Fibroblast of the aortic adventitia (primary cell): ENCODE data around the gene NPTXR. TPM values are rescaled to one million over a fixed set of nuclear protein-coding genes. Genes with fewer than 3 reads are reported as not detected.
"Not testable (repeated sequence)": the region's sequence is repeated elsewhere in the genome, so short reads cannot be mapped to it uniquely, and the experiment has no call there.

Experiments
- DNase-seq: peaks from one replicate; pipeline ENCODE4 v3.0.0-alpha.2; 2010; ENCODE audit warnings: low read depth
- H3K4me3 ChIP-seq: 2 replicates; pipeline ENCODE4 v1.5.1; 2011; ENCODE audit warnings: low read depth, mild to moderate bottlenecking, control low read depth, low read length, moderate library complexity
- CTCF ChIP-seq: IDR thresholded peaks from 2 replicates; pipeline ENCODE4 v1.5.1; 2011; ENCODE audit warnings: mild to moderate bottlenecking, low read length, control low read depth, inconsistent platforms; ENCODE audit not compliant: insufficient read depth
- total RNA-seq: library from RNA; depleted of rRNA; stranded (reverse); fragments of >200 nt; gene quantifications from 2 replicates; pipeline ENCODE4 v1.2.3, GENCODE V29; 2012; ENCODE audit warnings: low replicate concordance

The NPTXR gene
- total RNA-seq, 1 donor = 1.3 TPM

DNA sequence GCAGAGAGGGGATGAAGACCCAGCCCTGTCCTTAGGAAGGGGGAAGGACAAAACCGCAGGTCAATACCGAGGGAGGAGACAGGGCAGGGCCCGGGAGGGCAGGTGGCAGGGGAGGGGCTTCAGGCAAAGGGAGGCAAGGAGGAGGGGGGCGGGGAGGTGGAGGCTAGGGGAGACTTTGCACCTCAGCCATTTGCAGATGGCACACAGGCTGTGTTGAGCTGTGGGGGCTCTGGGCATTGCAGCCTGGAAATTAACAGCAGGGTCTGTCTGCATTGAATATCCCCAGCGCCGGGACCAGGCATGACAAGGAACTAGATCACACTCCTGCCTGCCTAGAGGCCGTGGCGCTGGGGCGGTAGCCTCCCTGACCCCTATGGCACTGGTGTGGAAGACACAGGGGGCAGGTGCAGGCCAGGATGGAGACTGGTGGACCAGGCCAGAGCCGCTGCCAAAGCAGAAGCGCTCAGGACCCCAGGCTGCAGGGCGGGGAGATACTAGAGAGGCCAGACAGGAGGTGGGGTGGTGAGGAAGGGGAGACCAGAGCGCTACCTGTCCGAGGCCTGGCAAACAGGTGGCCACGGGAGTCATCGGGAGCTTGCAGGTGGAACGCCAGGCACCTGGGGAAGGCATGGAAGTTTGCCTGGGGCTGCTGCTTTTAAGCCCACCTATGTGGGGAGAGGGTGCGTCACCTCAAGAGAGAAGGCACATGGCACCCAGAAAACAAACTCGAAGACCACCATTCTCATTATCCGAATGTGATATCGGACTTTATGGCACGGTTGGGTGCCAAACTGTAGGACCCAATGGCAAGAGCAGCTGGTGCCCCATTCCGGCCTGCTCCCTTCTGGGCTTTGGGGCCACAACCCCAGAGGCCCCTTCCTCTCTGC, 16.7 kb upstream of the NPTXR start:
- no peak for DNase-seq
- no peak overlapping the region for H3K4me3 ChIP-seq
- TF ChIP-seq CTCF = no peak

DNA sequence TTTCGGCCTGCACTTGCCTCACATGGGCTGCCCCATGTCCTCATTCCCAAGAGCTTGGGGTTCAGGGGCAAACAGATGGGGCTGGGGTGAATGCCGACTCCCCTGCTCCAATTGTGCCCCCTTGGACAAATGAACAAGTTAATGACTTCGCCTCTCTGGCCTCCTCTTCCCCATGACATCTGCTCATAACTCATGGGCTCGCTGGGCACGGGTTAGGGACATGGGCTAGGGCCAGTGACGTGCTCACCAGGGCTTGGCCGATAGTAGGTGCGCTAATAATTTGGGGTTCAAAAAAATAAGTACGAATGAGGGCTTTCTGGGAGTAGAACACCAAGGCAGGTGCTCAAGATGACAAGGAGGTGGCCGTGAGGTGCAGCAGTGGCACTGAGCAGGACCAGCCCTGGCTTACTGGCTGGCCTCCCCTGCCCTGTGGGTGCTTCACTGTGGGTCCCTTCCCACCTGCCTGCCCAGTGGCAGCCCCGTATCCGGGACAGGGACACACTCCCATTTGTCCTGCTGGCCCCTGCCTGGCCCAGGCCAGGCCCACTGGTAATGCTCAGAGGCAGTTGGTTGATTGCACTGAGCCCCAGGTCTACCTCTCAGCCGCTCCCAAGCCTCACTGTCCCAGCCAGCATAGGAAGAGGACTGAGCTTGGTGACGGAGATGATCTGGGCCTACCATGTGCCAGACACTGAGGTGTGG, 15.9 kb upstream of the NPTXR start:
- DNase-seq = no peak
- TF ChIP-seq CTCF = no peak
- H3K4me3 ChIP-seq = no peak overlapping the region

- no peak for TF ChIP-seq CTCF
- H3K4me3 ChIP-seq = no peak overlapping the region
- DNase-seq = no peak
These were observed 14.7 kb upstream of the NPTXR start for GRCh38 chr22:38858492-38858891.

GRCh38 chr22:38854476-38854875, 10.6 kb upstream of the NPTXR start:
- H3K4me3 ChIP-seq, DNase-seq: not testable (repeated sequence)

- not testable (repeated sequence) for H3K4me3 ChIP-seq, DNase-seq
These were observed 10.1 kb upstream of the NPTXR start for GRCh38 chr22:38853883-38854282.

DNA sequence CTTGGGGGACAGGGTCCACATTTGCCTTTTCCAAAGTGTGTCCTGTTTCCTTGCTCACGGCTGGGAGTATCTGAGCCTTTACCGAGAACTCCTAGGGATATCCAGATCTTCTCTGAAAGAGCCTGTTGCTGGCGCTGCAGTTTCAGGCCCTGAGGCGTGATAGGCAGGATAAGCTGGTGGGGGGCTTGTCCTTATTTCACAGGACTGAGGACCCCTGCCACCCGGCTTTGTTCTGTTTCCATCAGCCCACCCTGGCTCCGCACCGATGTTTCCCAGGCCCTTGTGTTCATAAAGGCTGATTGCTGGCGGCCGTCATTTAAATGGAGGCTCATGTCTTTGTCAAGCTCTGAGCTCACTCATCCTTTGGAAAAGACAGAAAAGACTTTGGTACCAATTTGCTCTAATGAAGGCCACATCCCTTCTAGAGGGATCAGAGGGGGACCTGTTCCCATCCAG, 9.4 kb upstream of the NPTXR start:
- no peak for DNase-seq
- no peak for TF ChIP-seq CTCF
- H3K4me3 ChIP-seq = no peak overlapping the region

DNA sequence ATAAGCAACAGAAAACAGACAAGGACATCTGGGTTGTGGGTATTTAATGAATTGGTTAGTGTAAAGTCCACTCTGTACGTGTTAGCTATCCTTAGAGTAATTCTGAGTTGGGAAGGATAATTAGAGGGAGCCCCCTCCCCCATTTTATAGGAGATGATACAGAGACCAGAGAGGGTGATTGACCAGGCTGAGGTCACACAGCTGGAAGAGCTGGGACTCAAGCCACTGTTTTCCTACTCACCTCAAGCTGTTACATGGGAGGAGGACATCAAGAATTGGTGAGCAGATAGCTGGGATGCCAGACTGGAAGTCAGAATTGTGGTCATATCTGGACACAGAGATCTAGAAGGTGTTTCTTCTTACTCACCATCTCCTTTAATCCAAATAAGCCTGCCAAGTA, 8.7 kb upstream of the NPTXR start:
- TF ChIP-seq CTCF = no peak
- DNase-seq = no peak
- H3K4me3 ChIP-seq = no peak overlapping the region
